B cell (primary cell): ENCODE data around the gene PBX1. TPM values are rescaled to one million over a fixed set of nuclear protein-coding genes. Genes with fewer than 3 reads are reported as not detected.

Experiments used
- ATAC-seq: fragments of 200-7000 bp; cut with Tn5 transposase; one replicate; pipeline ENCODE4 v1.10.0; 2021; ENCODE audit warnings: low read depth, mild to moderate bottlenecking, moderate number of reproducible peaks, moderate library complexity
- CTCF ChIA-PET: fragments of 350-600 bp; sonication (Branson Sonifier 250); formaldehyde crosslinking; loops from one replicate; lab custom pipeline; 2021; ENCODE audit warnings: antibody characterized with exemption, inconsistent platforms; lab: Charles Lee
- POLR2A ChIA-PET: fragments of 350-600 bp; sonication (Branson Sonifier 250); formaldehyde crosslinking; loops from one replicate; lab custom pipeline; 2021; ENCODE audit warnings: antibody characterized with exemption; lab: Charles Lee
- DNase-seq: peaks from one replicate; pipeline ENCODE4 v3.0.0; 2013
- H2AFZ ChIP-seq: 2 replicates; pipeline ENCODE4 v1.6.1; 2012; ENCODE audit warnings: mild to moderate bottlenecking, low read depth, low read length; ENCODE audit not compliant: insufficient read depth, poor library complexity, severe bottlenecking
- H3K27ac ChIP-seq, 2 donors: 1 replicate in 1 of 2; 2 replicates in 1 of 2; pipeline ENCODE4 v1.5.1; 2012 to 2013; ENCODE audit warnings: low read length in 2 of 2, mild to moderate bottlenecking in 2 of 2, moderate library complexity in 1 of 2
- H3K27me3 ChIP-seq, 4 experiments: fragments of 200-600 bp in 1 of 4; sonication (generic) in 1 of 4; replicated peaks in 1 of 4; 1 replicate in 2 of 4; 2 replicates in 2 of 4; pipeline versions ENCODE4 v1.6.1 to v1.7.0; 2013 to 2016; ENCODE audit warnings: low read length in 3 of 4, mild to moderate bottlenecking in 2 of 4, mixed read lengths in 1 of 4, moderate library complexity in 1 of 4; ENCODE audit not compliant: insufficient read depth in 4 of 4, control insufficient read depth in 3 of 4; ENCODE audit errors: control extremely low read depth in 1 of 4
- H3K36me3 ChIP-seq, 2 experiments: replicated peaks in 1 of 2; 1 replicate in 1 of 2; 2 replicates in 1 of 2; pipeline versions ENCODE4 v1.6.1 to v1.7.1; 2013; ENCODE audit warnings: low read length in 1 of 2; ENCODE audit not compliant: insufficient read depth in 2 of 2, control insufficient read depth in 1 of 2; ENCODE audit errors: control extremely low read depth in 1 of 2, extremely low read depth in 1 of 2
- H3K4me1 ChIP-seq, 2 donors: fragments of 200-600 bp in 1 of 2; sonication (generic) in 1 of 2; 1 replicate in 1 of 2; 2 replicates in 1 of 2; pipeline versions ENCODE4 v1.5.1 to v1.6.1; 2013 to 2017; ENCODE audit warnings: low read length in 2 of 2; ENCODE audit not compliant: control insufficient read depth in 2 of 2, insufficient read depth in 2 of 2
- H3K4me2 ChIP-seq: replicated peaks from 2 replicates; pipeline ENCODE3; 2012; ENCODE audit warnings: mild to moderate bottlenecking, low read depth, low read length; ENCODE audit not compliant: poor library complexity, severe bottlenecking
- H3K4me3 ChIP-seq, 5 experiments: fragments of 200-600 bp in 1 of 5; sonication (generic) in 1 of 5; 1 replicate in 3 of 5; 2 replicates in 2 of 5; pipeline versions ENCODE4 v1.5.1 to v1.7.0; 2011 to 2016; ENCODE audit warnings: low read length in 4 of 5, mild to moderate bottlenecking in 4 of 5, low read depth in 2 of 5, control low read depth in 1 of 5, moderate library complexity in 1 of 5; ENCODE audit not compliant: insufficient read depth in 1 of 5; ENCODE audit errors: control extremely low read depth in 1 of 5, extremely low read depth in 1 of 5
- H3K79me2 ChIP-seq: fragments of 200-600 bp; sonication (generic); one replicate; pipeline ENCODE4 v1.6.0; 2016; ENCODE audit warnings: low read length; ENCODE audit not compliant: control insufficient read depth, insufficient read depth
- H3K9ac ChIP-seq: fragments of 200-600 bp; sonication (generic); 2 replicates; pipeline ENCODE4 v1.6.1; 2017; ENCODE audit warnings: mild to moderate bottlenecking, low read length, moderate library complexity
- H3K9me3 ChIP-seq, 3 donors: one replicate each; pipeline versions ENCODE4 v1.6.1 to v1.7.1; 2013; ENCODE audit warnings: low read length in 2 of 3; ENCODE audit not compliant: control insufficient read depth in 2 of 3, insufficient read depth in 1 of 3; ENCODE audit errors: control extremely low read depth in 1 of 3
- H4K20me1 ChIP-seq: 2 replicates; pipeline ENCODE4 v1.6.0; 2012; ENCODE audit warnings: mild to moderate bottlenecking, low read length; ENCODE audit not compliant: insufficient read depth, control insufficient read depth, poor library complexity, severe bottlenecking
- H3K27ac Mint-ChIP-seq: one replicate; pipeline ENCODE4 v1.8.0; 2021; ENCODE audit warnings: mixed read lengths
- H3K27me3 Mint-ChIP-seq: one replicate; pipeline ENCODE4 v1.8.0; 2021; ENCODE audit warnings: mixed read lengths
- H3K4me1 Mint-ChIP-seq: one replicate; pipeline ENCODE4 v1.8.0; 2021; ENCODE audit warnings: mixed read lengths
- H3K4me3 Mint-ChIP-seq: one replicate; pipeline ENCODE4 v1.8.0; 2021; ENCODE audit warnings: mixed read lengths
- H3K9me3 Mint-ChIP-seq: one replicate; pipeline ENCODE4 v1.8.0; 2022; ENCODE audit warnings: mixed read lengths; ENCODE audit not compliant: insufficient read depth
- EZH2 ChIP-seq: IDR thresholded peaks from 2 replicates; pipeline ENCODE4 v1.6.1; 2012; ENCODE audit warnings: borderline replicate concordance, low read depth, mild to moderate bottlenecking, moderate library complexity, low read length; ENCODE audit not compliant: insufficient read depth, poor library complexity, severe bottlenecking
- WGBS: methylation state at CpG from one replicate; pipeline ENCODE4 v1.1.5; 2013; ENCODE audit warnings: missing lambda C conversion rate; ENCODE audit not compliant: insufficient coverage; 5-methylcytosine and 5-hydroxymethylcytosine counted together
- intact Hi-C: fragments of 100-400 bp; cut with micrococcal nuclease; formaldehyde crosslinking; loops from one replicate; pipeline ENCODE4 v1.10.0; 2022
- polyA plus RNA-seq: library from polyadenylated mRNA; depleted of rRNA; stranded (reverse); fragments of >200 nt; gene quantifications from 2 replicates; pipeline ENCODE4 v1.2.3, GENCODE V29; 2012
- total RNA-seq, 2 donors: library from RNA; stranded (reverse); fragments of 120-200 nt in 1 of 2; gene quantifications; 1 replicate in 1 of 2; 2 replicates in 1 of 2; pipeline versions ENCODE4 v1.2.3 to v1.2.4, GENCODE V29; 2013 to 2022
- TF ChIP-seq, protein P1 (sequence below): fragments of 200-600 bp; IDR thresholded peaks from one replicate; pipeline ENCODE4 v1.8.0; 2022; ENCODE audit warnings: antibody characterized with exemption, mild to moderate bottlenecking

The PBX1 gene
- total and polyA plus RNA-seq, 2 donors (not counting 1 experiment from before 2014, with no cell fraction given) = 0.32 TPM; not detected in 1

- ATAC-seq (no peak), DNase-seq (no peak)
- no peaks in the 10 kb centered on the region for H4K20me1 ChIP-seq
- no peaks in the 10 kb centered on the region for H3K79me2 ChIP-seq
- no peaks in the 10 kb centered on the region for H3K9me3 ChIP-seq
- no CpG with 5 or more reads among the region's 1 CpG for WGBS
- H3K27ac ChIP-seq = no peak overlapping the region
- Mint-ChIP-seq H3K9me3 (no peaks in the 10 kb centered on the region), H3K4me1 (no peaks in the 10 kb centered on the region), H3K27me3 (peaks cover 3% of the 10 kb centered on the region), H3K4me3 (no peak overlapping the region), H3K27ac (no peak overlapping the region)
- POLR2A ChIA-PET = no interaction called here
- H3K4me1 ChIP-seq = no peaks in the 10 kb centered on the region
- H2AFZ ChIP-seq = no peak overlapping the region
- CTCF ChIA-PET = no interaction called here
- TF ChIP-seq, protein P1, sequence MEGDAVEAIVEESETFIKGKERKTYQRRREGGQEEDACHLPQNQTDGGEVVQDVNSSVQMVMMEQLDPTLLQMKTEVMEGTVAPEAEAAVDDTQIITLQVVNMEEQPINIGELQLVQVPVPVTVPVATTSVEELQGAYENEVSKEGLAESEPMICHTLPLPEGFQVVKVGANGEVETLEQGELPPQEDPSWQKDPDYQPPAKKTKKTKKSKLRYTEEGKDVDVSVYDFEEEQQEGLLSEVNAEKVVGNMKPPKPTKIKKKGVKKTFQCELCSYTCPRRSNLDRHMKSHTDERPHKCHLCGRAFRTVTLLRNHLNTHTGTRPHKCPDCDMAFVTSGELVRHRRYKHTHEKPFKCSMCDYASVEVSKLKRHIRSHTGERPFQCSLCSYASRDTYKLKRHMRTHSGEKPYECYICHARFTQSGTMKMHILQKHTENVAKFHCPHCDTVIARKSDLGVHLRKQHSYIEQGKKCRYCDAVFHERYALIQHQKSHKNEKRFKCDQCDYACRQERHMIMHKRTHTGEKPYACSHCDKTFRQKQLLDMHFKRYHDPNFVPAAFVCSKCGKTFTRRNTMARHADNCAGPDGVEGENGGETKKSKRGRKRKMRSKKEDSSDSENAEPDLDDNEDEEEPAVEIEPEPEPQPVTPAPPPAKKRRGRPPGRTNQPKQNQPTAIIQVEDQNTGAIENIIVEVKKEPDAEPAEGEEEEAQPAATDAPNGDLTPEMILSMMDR = no peak
- TF ChIP-seq EZH2 = no peak
- no peaks in the 10 kb centered on the region for H3K36me3 ChIP-seq
- H3K4me2 ChIP-seq = no peak overlapping the region
- H3K27me3 ChIP-seq = no peaks in the 10 kb centered on the region
- no peak overlapping the region for H3K9ac ChIP-seq
- no peak overlapping the region for H3K4me3 ChIP-seq
- intact Hi-C loops = no loop called here
These were observed 198.6 kb downstream of the PBX1 start for GRCh38 chr1:164757625-164758024.

GRCh38 chr1:164759144-164759920, 200.3 kb downstream of the PBX1 start:
- DNase-seq (no peak), ATAC-seq (no peak)
- Histone ChIP-seq H3K79me2 (no peaks in the 10 kb centered on the region), H4K20me1 (no peaks in the 10 kb centered on the region), H3K4me3 (no peak overlapping the region), H3K36me3 (no peaks in the 10 kb centered on the region), H3K9ac (no peak overlapping the region), H3K9me3 (no peaks in the 10 kb centered on the region), H2AFZ (no peak overlapping the region), H3K4me2 (no peak overlapping the region), H3K4me1 (no peaks in the 10 kb centered on the region), H3K27me3 (no peaks in the 10 kb centered on the region), H3K27ac (no peak overlapping the region)
- H3K27ac Mint-ChIP-seq = no peak overlapping the region
- intact Hi-C loops = no loop called here
- no peaks in the 10 kb centered on the region for H3K9me3 Mint-ChIP-seq
- no peaks in the 10 kb centered on the region for H3K4me1 Mint-ChIP-seq
- ChIA-PET POLR2A (no interaction called here), CTCF (interaction anchor here (2.6 kb wide), 1 partner anchor 28 kb away, joined by 9 read pairs; no protein-coding TSS in a partner anchor)
- TF ChIP-seq, protein P1 = no peak
- no peak for TF ChIP-seq EZH2
- no peak overlapping the region for H3K4me3 Mint-ChIP-seq
- H3K27me3 Mint-ChIP-seq = no peaks in the 10 kb centered on the region
- WGBS = 91% methylated on average over 3 of the region's 6 CpGs
